B cell (primary cell): ENCODE data around the gene INSR. TPM values are rescaled to one million over a fixed set of nuclear protein-coding genes. Genes with fewer than 3 reads are reported as not detected.
"Not testable (repeated sequence)": the region's sequence is repeated elsewhere in the genome, so short reads cannot be mapped to it uniquely, and the experiment has no call there.

Experiments
- ATAC-seq: fragments of 200-7000 bp; cut with Tn5 transposase; one replicate; pipeline ENCODE4 v1.10.0; 2021; ENCODE audit warnings: low read depth, mild to moderate bottlenecking, moderate number of reproducible peaks, moderate library complexity
- CTCF ChIA-PET: fragments of 350-600 bp; sonication (Branson Sonifier 250); formaldehyde crosslinking; loops from one replicate; lab custom pipeline; 2021; ENCODE audit warnings: antibody characterized with exemption, inconsistent platforms; lab: Charles Lee
- POLR2A ChIA-PET: fragments of 350-600 bp; sonication (Branson Sonifier 250); formaldehyde crosslinking; loops from one replicate; lab custom pipeline; 2021; ENCODE audit warnings: antibody characterized with exemption; lab: Charles Lee
- DNase-seq: peaks from one replicate; pipeline ENCODE4 v3.0.0; 2013
- H2AFZ ChIP-seq: 2 replicates; pipeline ENCODE4 v1.6.1; 2012; ENCODE audit warnings: mild to moderate bottlenecking, low read depth, low read length; ENCODE audit not compliant: insufficient read depth, poor library complexity, severe bottlenecking
- H3K27ac ChIP-seq, 2 donors: 1 replicate in 1 of 2; 2 replicates in 1 of 2; pipeline ENCODE4 v1.5.1; 2012 to 2013; ENCODE audit warnings: low read length in 2 of 2, mild to moderate bottlenecking in 2 of 2, moderate library complexity in 1 of 2
- H3K27me3 ChIP-seq, 4 experiments: fragments of 200-600 bp in 1 of 4; sonication (generic) in 1 of 4; replicated peaks in 1 of 4; 1 replicate in 2 of 4; 2 replicates in 2 of 4; pipeline versions ENCODE4 v1.6.1 to v1.7.0; 2013 to 2016; ENCODE audit warnings: low read length in 3 of 4, mild to moderate bottlenecking in 2 of 4, mixed read lengths in 1 of 4, moderate library complexity in 1 of 4; ENCODE audit not compliant: insufficient read depth in 4 of 4, control insufficient read depth in 3 of 4; ENCODE audit errors: control extremely low read depth in 1 of 4
- H3K36me3 ChIP-seq, 2 experiments: replicated peaks in 1 of 2; 1 replicate in 1 of 2; 2 replicates in 1 of 2; pipeline versions ENCODE4 v1.6.1 to v1.7.1; 2013; ENCODE audit warnings: low read length in 1 of 2; ENCODE audit not compliant: insufficient read depth in 2 of 2, control insufficient read depth in 1 of 2; ENCODE audit errors: control extremely low read depth in 1 of 2, extremely low read depth in 1 of 2
- H3K4me1 ChIP-seq, 2 donors: fragments of 200-600 bp in 1 of 2; sonication (generic) in 1 of 2; 1 replicate in 1 of 2; 2 replicates in 1 of 2; pipeline versions ENCODE4 v1.5.1 to v1.6.1; 2013 to 2017; ENCODE audit warnings: low read length in 2 of 2; ENCODE audit not compliant: control insufficient read depth in 2 of 2, insufficient read depth in 2 of 2
- H3K4me2 ChIP-seq: replicated peaks from 2 replicates; pipeline ENCODE3; 2012; ENCODE audit warnings: mild to moderate bottlenecking, low read depth, low read length; ENCODE audit not compliant: poor library complexity, severe bottlenecking
- H3K4me3 ChIP-seq, 5 experiments: fragments of 200-600 bp in 1 of 5; sonication (generic) in 1 of 5; 1 replicate in 3 of 5; 2 replicates in 2 of 5; pipeline versions ENCODE4 v1.5.1 to v1.7.0; 2011 to 2016; ENCODE audit warnings: low read length in 4 of 5, mild to moderate bottlenecking in 4 of 5, low read depth in 2 of 5, control low read depth in 1 of 5, moderate library complexity in 1 of 5; ENCODE audit not compliant: insufficient read depth in 1 of 5; ENCODE audit errors: control extremely low read depth in 1 of 5, extremely low read depth in 1 of 5
- H3K79me2 ChIP-seq: fragments of 200-600 bp; sonication (generic); one replicate; pipeline ENCODE4 v1.6.0; 2016; ENCODE audit warnings: low read length; ENCODE audit not compliant: control insufficient read depth, insufficient read depth
- H3K9ac ChIP-seq: fragments of 200-600 bp; sonication (generic); 2 replicates; pipeline ENCODE4 v1.6.1; 2017; ENCODE audit warnings: mild to moderate bottlenecking, low read length, moderate library complexity
- H3K9me3 ChIP-seq, 3 donors: one replicate each; pipeline versions ENCODE4 v1.6.1 to v1.7.1; 2013; ENCODE audit warnings: low read length in 2 of 3; ENCODE audit not compliant: control insufficient read depth in 2 of 3, insufficient read depth in 1 of 3; ENCODE audit errors: control extremely low read depth in 1 of 3
- H4K20me1 ChIP-seq: 2 replicates; pipeline ENCODE4 v1.6.0; 2012; ENCODE audit warnings: mild to moderate bottlenecking, low read length; ENCODE audit not compliant: insufficient read depth, control insufficient read depth, poor library complexity, severe bottlenecking
- H3K27ac Mint-ChIP-seq: one replicate; pipeline ENCODE4 v1.8.0; 2021; ENCODE audit warnings: mixed read lengths
- H3K27me3 Mint-ChIP-seq: one replicate; pipeline ENCODE4 v1.8.0; 2021; ENCODE audit warnings: mixed read lengths
- H3K4me1 Mint-ChIP-seq: one replicate; pipeline ENCODE4 v1.8.0; 2021; ENCODE audit warnings: mixed read lengths
- H3K4me3 Mint-ChIP-seq: one replicate; pipeline ENCODE4 v1.8.0; 2021; ENCODE audit warnings: mixed read lengths
- H3K9me3 Mint-ChIP-seq: one replicate; pipeline ENCODE4 v1.8.0; 2022; ENCODE audit warnings: mixed read lengths; ENCODE audit not compliant: insufficient read depth
- EZH2 ChIP-seq: IDR thresholded peaks from 2 replicates; pipeline ENCODE4 v1.6.1; 2012; ENCODE audit warnings: borderline replicate concordance, low read depth, mild to moderate bottlenecking, moderate library complexity, low read length; ENCODE audit not compliant: insufficient read depth, poor library complexity, severe bottlenecking
- WGBS: methylation state at CpG from one replicate; pipeline ENCODE4 v1.1.5; 2013; ENCODE audit warnings: missing lambda C conversion rate; ENCODE audit not compliant: insufficient coverage; 5-methylcytosine and 5-hydroxymethylcytosine counted together
- intact Hi-C: fragments of 100-400 bp; cut with micrococcal nuclease; formaldehyde crosslinking; loops from one replicate; pipeline ENCODE4 v1.10.0; 2022
- polyA plus RNA-seq: library from polyadenylated mRNA; depleted of rRNA; stranded (reverse); fragments of >200 nt; gene quantifications from 2 replicates; pipeline ENCODE4 v1.2.3, GENCODE V29; 2012
- total RNA-seq, 2 donors: library from RNA; stranded (reverse); fragments of 120-200 nt in 1 of 2; gene quantifications; 1 replicate in 1 of 2; 2 replicates in 1 of 2; pipeline versions ENCODE4 v1.2.3 to v1.2.4, GENCODE V29; 2013 to 2022

Gene INSR
- total and polyA plus RNA-seq, 2 donors (not counting 1 experiment from before 2014, with no cell fraction given) = 1.4 to 6.3 TPM

DNA sequence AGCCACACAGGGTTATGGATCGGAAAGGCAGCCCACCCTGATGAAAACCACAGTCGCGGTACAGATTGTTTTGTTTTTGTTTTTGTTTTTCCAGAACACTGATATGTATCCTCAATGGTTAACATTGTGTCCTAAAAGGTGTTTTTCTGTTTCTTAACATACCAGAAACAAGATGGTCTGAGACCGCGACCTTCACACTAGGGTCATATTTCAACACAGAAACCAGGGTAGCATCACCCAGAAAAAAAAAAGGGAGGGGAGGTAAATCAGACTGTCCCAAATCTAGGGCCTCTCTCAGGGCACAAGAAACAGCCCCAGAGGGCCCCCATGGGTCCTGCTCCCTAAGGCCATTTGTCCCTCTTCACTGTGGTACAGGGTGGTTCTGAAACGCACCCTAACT, 66.5 kb downstream of the INSR start:
- DNase-seq = no peak
- no peaks in the 10 kb centered on the region for H4K20me1 ChIP-seq
- no peak for ATAC-seq
- H3K4me1 Mint-ChIP-seq = no peaks in the 10 kb centered on the region
- peaks cover 14% of the 10 kb centered on the region for H3K27me3 Mint-ChIP-seq
- POLR2A ChIA-PET = no interaction called here
- H3K27ac Mint-ChIP-seq = no peak overlapping the region
- CTCF ChIA-PET = no interaction called here
- no peaks in the 10 kb centered on the region for H3K36me3 ChIP-seq
- peaks cover 2% of the 10 kb centered on the region for H3K79me2 ChIP-seq
- no peak overlapping the region for H3K27ac ChIP-seq
- no peaks in the 10 kb centered on the region for H3K9me3 ChIP-seq
- H3K4me3 ChIP-seq = no peak overlapping the region
- no peak for TF ChIP-seq EZH2
- H3K9me3 Mint-ChIP-seq = no peaks in the 10 kb centered on the region
- no peaks in the 10 kb centered on the region for H3K27me3 ChIP-seq
- H3K4me3 Mint-ChIP-seq = no peak overlapping the region
- no peak overlapping the region for H3K4me2 ChIP-seq
- intact Hi-C loops = no loop called here
- no peaks in the 10 kb centered on the region for H3K4me1 ChIP-seq
- no peak overlapping the region for H3K9ac ChIP-seq
- no CpG with 5 or more reads among the region's 6 CpGs for WGBS
- no peak overlapping the region for H2AFZ ChIP-seq

DNA sequence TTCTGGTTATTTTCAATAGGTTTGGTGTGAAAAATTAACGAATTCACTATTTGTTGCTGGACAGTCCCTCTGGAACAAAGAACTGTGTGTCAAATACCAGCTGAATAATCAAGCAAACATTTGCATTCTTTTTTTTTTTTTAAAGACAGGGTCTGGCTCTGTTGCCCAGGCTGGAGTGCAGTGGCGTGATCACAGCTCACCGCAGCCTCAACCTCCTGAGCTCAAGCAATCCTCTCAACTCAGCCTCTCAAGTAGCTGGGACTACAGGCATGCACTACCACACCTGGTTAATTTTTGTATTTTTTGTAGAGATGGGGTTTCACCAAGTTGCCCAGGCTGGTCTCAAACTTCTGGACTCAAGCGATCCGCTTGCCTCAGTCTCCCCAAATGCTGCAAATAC, 67.1 kb downstream of the INSR start:
- H3K9ac ChIP-seq, H3K4me1 ChIP-seq, H3K9me3 Mint-ChIP-seq, H3K36me3 ChIP-seq, H3K4me3 Mint-ChIP-seq, H3K4me1 Mint-ChIP-seq, POLR2A ChIA-PET, H2AFZ ChIP-seq, H3K27ac Mint-ChIP-seq, H3K27ac ChIP-seq, H3K27me3 ChIP-seq, intact Hi-C loops, ATAC-seq, H3K4me2 ChIP-seq, H4K20me1 ChIP-seq, H3K4me3 ChIP-seq, H3K9me3 ChIP-seq, H3K79me2 ChIP-seq, DNase-seq: not testable (repeated sequence)
- CTCF ChIA-PET = interaction anchor here (0.7 kb wide), 1 partner anchor 536 kb away, joined by 3 read pairs; no protein-coding TSS in a partner anchor
- peaks cover 14% of the 10 kb centered on the region for H3K27me3 Mint-ChIP-seq
- 100% methylated on average over 2 of the region's 5 CpGs for WGBS
